IPS DF 19.7 (cell line): ENCODE data around the gene NRXN2.

Experiments
- DNase-seq: peaks from one replicate; pipeline ENCODE4 v3.0.0-alpha.2; 2013; ENCODE audit warnings: low read depth, low spot score

Gene NRXN2

GRCh38 chr11:64592656-64593055 is 130.3 kb downstream of the NRXN2 start:
- no peak for DNase-seq

- DNase-seq = no peak
These were observed 130.8 kb downstream of the NRXN2 start for GRCh38 chr11:64592234-64592615.

- no peak for DNase-seq
These were observed 131.5 kb downstream of the NRXN2 start for GRCh38 chr11:64591257-64592233.

- DNase-seq = no peak
These were observed 132.2 kb downstream of the NRXN2 start, which contains the start of gene SLC22A12 for GRCh38 chr11:64590763-64591221. TSS of gene SLC22A12 (plus strand) at chr11:64591220. CDS start at chr11:64591557, 337 bp downstream.

- DNase-seq = no peak
These were observed 134.3 kb downstream of the NRXN2 start for GRCh38 chr11:64588701-64589100.

GRCh38 chr11:64586366-64586765 is 136.6 kb downstream of the NRXN2 start:
- DNase-seq = no peak

GRCh38 chr11:64585150-64585549 is 137.8 kb downstream of the NRXN2 start:
- no peak for DNase-seq

- DNase-seq = no peak
These were observed 139.4 kb downstream of the NRXN2 start for GRCh38 chr11:64583296-64584262.

GRCh38 chr11:64582885-64583284 is 140.1 kb downstream of the NRXN2 start:
- DNase-seq = no peak

GRCh38 chr11:64581057-64581523 is 141.9 kb downstream of the NRXN2 start:
- no peak for DNase-seq

- DNase-seq = no peak
These were observed 142.6 kb downstream of the NRXN2 start for GRCh38 chr11:64580412-64580811.

- no peak for DNase-seq
These were observed 145.8 kb downstream of the NRXN2 start for GRCh38 chr11:64577202-64577601.

- DNase-seq = no peak
These were observed 150.9 kb downstream of the NRXN2 start for GRCh38 chr11:64572143-64572542.

GRCh38 chr11:64571410-64572091 is 151.4 kb downstream of the NRXN2 start:
- no peak for DNase-seq

GRCh38 chr11:64571050-64571409 is 152.0 kb downstream of the NRXN2 start:
- DNase-seq = no peak

GRCh38 chr11:64570341-64570740 is 152.7 kb downstream of the NRXN2 start:
- no peak for DNase-seq

- DNase-seq = no peak
These were observed 153.6 kb downstream of the NRXN2 start for GRCh38 chr11:64569300-64569970.

GRCh38 chr11:64568584-64569140 is 154.3 kb downstream of the NRXN2 start:
- DNase-seq = no peak

- no peak for DNase-seq
These were observed 154.9 kb downstream of the NRXN2 start for GRCh38 chr11:64568041-64568571.
